ENCODE measurements around the gene ZMYM2.

ZMYM2 gene

GRCh38 chr13:20137875-20138274 is 179.3 kb downstream of the ZMYM2 start:
- DNase-seq = no peak

GRCh38 chr13:20140487-20140886 is 182.0 kb downstream of the ZMYM2 start:
- peak in 1 of 2 experiments; percentile 8 for DNase-seq
